ENCODE results near the gene TATDN2.
"Not testable (repeated sequence)": the region's sequence is repeated elsewhere in the genome, so short reads cannot be mapped to it uniquely, and the experiment has no call there.

The TATDN2 gene

DNA sequence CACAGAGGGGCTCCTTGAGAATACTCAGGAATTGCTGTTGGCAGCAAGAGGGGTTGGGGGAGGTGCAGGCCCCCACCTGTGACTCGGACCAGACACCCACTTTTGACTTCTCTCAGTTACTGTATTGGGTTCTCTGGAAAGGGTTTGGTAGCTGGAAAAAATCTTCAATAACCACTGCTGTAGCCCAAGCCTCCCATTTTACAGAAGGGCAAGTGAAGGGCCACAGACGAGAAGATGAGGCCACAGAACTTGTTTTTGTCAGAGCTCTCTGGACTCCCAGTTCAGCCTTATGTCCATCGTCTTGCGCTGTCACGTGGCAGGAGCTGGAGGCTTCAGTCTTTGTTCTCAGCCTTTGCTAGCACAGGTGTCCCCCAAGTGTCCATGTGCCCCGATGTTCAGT lies 12.7 kb upstream of the TATDN2 start:
- no peak for DNase-seq (ENCODE audit: low read depth, low spot score)

- no peak for DNase-seq (ENCODE audit: low read depth, low spot score)
Observed at GRCh38 chr3:10238345-10239183, 9.7 kb upstream of the TATDN2 start.

- DNase-seq (ENCODE audit: low read depth, low spot score) = no peak
Observed at GRCh38 chr3:10240799-10241198, 7.5 kb upstream of the TATDN2 start.

DNA sequence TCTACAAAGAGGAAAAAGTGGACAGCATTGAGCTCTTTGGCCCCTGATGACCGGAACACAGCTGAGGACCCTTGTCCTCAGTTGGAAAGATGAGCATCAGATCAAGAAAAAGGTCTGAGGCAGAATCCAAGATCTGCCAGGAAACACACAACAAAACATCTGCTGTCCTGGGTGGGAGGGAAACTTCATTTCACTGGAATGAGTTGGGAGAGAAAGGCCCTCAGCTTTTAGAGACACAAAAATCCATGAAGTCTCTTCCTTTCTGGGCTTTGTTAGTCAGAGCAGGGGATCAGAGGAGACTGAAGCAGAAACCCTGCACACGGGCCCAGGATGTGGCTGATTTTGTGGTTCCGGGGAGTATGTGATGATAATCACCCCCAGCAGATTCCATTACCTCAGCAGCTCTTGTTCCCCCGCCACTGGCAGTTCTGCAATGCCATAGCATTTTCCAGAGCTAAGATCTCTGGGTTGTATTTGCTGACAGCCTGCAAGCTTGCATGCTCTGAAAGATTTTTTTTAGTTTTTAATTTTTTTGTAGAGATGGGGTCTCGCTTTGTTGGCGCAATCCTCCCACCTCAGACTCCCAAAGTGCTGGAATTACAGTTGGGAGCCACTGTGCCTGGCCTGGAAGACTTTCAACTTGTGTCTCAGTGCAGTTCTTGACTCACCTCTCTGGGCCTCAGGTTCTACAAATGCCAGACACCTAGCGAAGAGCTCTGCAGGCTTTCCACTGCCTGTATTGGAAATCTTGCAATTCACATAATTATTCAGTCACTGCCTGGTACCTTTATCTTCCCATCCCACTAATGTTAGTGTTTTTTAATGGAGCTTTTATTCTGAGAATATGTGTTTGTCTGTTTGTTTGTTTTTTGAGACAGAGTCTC lies 5.8 kb upstream of the TATDN2 start:
- no peak for DNase-seq (ENCODE audit: low read depth, low spot score)

DNA sequence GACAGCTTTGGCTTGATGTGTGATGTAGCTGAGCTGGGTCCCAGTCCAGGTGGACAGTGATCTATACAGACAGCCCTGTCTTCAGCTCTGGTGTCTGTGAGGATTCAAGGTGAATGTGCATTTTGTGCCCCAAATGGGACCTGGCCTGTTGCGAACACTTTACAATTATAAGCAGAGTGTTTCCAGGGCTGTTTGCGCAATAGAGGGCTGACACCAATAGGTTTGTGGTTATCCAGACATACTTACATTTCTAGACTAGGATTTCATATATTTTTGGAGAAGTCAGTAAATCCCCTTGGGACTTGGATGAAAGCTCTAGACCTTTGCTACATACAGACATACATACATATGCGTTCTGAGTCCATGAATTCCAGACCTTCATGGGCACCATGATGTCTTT lies 4.2 kb upstream of the TATDN2 start:
- DNase-seq (ENCODE audit: low read depth, low spot score) = no peak

DNA sequence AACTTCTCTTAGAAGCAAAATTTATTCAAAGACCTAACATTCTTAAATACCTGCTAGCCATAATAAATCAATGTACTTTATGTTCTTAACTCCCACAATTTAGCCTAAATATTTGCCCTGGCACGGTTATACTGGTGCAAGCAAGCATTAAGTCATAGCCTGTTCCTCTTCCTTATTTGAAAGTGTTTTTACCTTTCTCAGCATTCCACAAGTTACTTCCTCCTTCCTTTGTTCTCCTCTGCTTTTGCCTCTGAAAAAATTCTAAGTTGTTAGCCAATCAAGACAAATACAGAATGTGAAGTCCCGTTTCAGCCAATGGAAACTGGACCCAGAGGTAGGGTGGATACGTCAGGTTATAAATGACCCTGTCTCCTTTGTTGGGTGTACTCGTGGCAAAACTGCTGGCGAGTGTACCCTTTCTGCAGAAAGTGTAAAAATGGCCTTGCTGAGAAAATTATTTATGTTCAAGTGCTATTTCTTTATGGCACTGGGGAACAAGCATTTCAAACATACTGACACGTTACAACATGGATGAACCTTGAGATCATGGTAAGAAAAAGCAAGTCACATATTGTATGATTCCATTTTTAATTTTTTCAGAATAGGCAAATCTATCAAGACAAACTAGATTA lies 3.1 kb upstream of the TATDN2 start:
- DNase-seq (ENCODE audit: low read depth, low spot score) = no peak

- no peak for DNase-seq (ENCODE audit: low read depth, low spot score)
Observed at GRCh38 chr3:10247679-10248183, 528 bp upstream of the TATDN2 start.

DNA sequence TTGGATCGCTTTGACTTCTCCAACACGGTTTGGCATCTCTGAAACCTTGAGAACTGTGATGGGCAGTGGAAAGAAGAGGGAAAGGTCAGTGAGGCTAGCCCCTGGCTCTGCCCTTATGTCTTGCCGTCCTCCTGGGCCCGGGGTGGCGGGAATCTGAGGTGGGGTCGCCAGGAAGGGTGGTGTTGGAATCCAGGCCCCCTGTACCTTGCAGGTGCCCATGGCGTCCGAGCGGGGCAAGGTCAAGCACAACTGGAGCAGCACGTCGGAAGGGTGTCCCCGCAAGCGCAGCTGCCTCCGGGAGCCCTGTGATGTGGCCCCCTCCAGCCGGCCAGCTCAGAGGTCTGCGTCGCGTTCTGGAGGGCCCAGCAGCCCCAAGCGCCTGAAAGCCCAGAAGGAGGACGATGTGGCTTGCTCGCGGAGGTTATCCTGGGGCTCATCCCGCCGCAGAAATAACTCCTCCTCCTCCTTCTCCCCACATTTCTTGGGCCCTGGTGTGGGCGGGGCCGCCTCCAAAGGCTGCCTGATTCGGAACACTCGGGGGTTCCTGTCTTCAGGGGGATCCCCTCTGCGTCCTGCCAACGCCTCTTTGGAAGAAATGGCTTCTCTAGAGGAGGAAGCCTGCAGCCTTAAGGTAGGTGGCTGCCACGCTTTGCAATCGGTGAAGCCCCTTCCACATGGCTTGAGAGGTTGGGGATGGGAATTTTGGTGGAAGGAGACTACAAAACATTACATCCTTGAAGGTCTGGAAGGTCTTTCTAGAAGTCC lies 907 bp downstream of the TATDN2 start:
- DNase-seq (ENCODE audit: low read depth, low spot score) = no peak

DNA sequence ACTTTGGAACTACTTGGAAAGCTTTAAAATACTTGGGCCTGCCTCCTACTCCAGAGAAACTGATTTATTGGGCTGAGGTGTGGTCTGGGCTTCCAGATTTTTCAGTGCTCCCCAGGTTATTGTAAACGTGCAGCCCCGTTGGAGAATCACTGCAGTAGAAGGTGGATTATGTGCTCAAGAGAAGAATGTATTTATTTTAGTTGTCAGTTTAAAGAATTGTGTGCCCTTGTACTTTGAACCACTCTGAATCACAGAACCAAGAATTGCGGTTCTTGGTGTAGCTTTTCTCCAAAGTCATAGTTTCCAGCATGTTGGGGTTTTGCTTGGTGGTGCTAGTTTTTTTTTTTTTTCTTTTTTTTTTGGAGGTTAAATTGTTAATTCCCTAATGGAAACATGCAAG lies 1.6 kb downstream of the TATDN2 start:
- DNase-seq (ENCODE audit: low read depth, low spot score) = no peak

- DNase-seq (ENCODE audit: low read depth, low spot score) = no peak
Observed at GRCh38 chr3:10251006-10251405, 2.7 kb downstream of the TATDN2 start.

GRCh38 chr3:10253731-10254130 lies 5.5 kb downstream of the TATDN2 start:
- DNase-seq (ENCODE audit: low read depth, low spot score) = no peak

DNA sequence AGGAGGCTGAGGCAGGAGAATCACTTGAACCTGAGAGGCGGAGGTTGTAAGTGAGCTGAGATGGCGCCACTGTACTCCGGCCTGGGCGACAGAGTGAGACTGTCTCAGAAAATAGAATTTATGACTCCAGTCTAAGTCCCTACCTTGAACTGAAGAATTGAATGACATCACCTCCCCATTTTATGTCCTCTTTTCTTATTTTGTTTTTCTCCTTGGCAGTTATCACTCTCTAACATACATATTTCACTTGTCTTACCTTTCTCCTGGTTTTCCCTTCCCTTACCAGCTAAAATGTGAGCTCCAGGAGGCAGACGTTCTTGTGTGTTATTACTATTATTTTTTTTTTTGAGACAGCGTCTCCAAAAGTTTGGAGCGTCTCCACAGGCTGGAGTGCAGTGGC lies 7.6 kb downstream of the TATDN2 start:
- DNase-seq (ENCODE audit: low read depth, low spot score) = no peak

DNA sequence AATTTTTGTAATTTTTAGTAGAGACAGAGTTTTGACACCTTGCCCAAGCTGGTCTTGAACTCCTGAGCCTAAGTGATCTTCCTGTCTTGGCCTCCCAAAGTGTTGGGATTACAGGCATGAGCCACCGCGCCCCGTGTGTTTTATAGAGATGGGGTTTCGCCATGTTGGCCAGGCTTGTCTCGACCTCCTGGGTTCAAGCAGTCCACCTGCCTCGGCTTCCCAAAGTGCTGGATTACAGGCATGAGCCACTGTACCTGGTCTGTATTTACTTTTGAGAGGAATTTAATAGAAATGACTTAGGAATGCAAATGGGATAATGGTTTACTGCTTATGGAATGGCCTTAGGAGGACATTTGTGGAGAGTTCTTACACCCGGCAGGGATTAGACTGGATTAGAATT lies 10.8 kb downstream of the TATDN2 start:
- no peak for DNase-seq (ENCODE audit: low read depth, low spot score)

DNA sequence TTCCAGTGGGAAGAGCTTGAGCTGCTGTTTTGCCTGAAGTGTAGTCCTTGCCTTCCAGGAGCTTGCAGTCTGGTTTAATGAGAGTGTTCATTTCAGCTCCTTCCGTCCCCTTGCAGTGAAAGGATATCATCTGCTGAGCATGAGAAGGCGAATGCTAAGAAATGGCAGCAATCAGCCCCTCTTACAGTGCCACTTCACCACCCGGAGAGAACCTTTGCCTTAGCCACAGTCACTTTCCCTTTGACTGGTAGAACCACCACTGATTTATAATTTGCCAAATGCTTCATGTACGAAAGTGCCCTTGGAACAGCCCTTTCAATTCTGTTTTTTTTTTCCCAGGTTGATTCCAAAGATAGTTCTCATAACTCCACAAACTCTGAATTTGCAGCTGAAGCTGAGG lies 11.5 kb downstream of the TATDN2 start:
- no peak for DNase-seq (ENCODE audit: low read depth, low spot score)

DNA sequence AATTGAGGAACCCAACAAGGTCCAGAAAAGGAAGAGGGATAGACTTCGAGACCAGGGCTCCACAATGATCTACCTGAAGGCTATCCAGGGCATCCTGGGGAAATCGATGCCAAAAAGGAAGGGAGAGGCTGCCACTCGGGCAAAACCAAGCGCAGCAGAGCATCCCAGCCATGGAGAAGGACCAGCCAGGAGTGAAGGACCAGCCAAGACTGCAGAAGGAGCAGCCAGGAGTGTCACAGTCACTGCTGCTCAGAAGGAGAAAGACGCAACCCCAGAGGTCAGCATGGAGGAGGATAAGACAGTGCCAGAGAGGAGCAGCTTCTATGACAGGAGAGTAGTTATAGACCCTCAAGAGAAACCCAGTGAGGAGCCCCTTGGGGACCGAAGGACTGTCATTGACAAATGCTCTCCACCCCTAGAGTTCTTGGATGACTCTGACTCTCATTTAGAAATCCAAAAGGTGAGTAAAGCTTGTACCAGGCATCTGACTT lies 12.0 kb downstream of the TATDN2 start:
- DNase-seq (ENCODE audit: low read depth, low spot score) = no peak

DNA sequence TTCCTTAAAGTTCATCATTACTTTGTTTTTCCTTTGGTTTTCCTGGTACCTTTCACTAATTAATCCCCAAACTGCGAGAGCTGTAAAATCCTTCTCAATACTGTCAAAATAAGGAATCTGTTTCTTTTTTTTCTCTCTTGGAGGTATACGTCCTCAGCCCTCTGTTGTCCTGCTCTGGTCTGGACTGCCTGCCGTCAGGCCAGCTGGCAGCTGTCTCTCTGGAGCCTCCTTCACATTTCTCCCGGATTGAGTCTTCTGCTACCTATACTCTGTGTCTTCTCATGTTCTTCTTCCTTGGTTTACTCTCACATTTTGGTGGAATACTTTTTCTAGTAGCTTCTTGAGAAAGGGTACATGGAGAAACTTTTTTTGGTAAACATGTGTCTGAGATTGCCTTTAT lies 13.8 kb downstream of the TATDN2 start:
- no peak for DNase-seq (ENCODE audit: low read depth, low spot score)

DNA sequence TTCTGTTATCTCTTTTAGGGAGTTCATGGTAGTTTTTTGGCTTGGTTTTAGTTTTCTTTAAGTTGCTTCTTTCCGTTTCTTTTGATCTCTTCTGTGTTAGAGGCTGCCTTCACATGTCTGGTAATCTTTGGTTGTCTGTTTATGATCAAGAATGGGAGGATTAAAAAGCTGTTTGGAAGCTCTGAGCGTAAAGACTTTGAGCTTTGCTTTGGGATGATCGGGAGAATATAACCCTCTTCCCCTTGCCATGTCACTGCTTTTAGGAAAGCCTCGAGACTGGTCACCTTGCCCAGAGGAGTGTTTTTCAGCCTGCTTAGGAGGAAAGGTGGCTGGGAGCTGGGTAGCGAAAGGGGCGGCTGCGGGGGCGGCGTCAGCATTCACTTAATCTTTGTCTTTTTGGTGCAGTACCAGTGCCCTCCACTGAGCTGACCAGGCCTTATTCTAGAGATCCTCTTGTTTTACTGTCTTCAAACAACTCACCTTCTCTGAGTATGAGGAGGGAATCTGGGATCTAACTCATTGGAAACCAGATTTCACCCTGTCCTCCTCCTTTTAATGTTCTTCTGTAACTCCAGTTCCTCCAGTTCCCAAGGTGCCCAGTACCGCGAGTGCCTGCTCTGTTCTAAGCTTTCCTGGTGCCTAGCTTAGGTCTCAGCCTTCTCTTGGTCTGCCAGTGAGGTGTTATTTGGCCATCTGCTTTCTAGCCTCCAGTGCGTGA lies 15.5 kb downstream of the TATDN2 start:
- peak; percentile 40 for DNase-seq (ENCODE audit: low read depth, low spot score)

DNA sequence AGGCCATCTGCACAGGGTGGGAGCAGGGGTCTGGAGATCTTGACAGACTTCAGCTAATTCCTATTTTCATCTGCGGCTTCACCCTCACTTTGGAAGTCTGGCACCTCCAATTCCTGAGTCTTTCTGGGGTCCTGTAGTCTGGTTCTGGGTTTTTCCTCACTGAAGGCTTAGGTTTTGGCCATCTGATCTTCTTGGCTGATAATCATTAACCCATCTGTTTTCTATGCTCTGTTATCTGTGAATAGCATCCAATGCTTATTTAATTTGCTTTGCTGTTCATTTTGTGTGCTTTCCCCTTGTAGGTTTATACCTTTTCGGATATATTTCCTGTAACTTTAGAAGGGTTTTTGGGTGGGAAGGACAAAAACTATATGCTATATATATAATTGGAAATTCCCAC lies 17.6 kb downstream of the TATDN2 start:
- DNase-seq (ENCODE audit: low read depth, low spot score) = no peak

GRCh38 chr3:10266936-10267335 lies 18.7 kb downstream of the TATDN2 start:
- not testable (repeated sequence) for DNase-seq (ENCODE audit: low read depth, low spot score)

- no peak for DNase-seq (ENCODE audit: low read depth, low spot score)
Observed at GRCh38 chr3:10268116-10268515, 19.9 kb downstream of the TATDN2 start.

DNA sequence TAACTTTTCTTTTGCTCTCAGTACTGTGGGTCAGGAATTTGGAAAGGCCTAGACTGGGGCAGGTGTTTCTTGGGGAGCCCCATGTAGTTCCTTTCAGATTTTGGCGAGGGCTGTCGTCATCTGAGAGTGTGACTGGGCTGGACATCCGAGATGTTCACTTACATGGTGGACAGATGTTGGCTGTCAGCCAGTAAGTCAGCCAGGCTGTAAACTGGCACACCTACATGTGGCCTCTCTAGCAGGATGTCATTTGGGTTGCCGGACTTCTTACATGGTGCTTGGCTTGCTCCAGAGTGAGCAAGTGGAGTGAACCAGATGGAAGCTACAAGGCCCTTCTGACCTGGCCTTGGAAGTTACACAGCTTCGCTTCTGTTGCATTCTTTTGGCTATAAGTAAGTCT lies 20.7 kb downstream of the TATDN2 start:
- DNase-seq (ENCODE audit: low read depth, low spot score) = no peak
